ENCODE data around the gene ADIPOR2. TPM values are rescaled to one million over a fixed set of nuclear protein-coding genes. Genes with fewer than 3 reads are reported as not detected.

Gene ADIPOR2
- total and polyA plus RNA-seq, 2 of the 4 experiments (the other 2 are of a cell fraction) = 20.0 to 24.9 TPM

DNA sequence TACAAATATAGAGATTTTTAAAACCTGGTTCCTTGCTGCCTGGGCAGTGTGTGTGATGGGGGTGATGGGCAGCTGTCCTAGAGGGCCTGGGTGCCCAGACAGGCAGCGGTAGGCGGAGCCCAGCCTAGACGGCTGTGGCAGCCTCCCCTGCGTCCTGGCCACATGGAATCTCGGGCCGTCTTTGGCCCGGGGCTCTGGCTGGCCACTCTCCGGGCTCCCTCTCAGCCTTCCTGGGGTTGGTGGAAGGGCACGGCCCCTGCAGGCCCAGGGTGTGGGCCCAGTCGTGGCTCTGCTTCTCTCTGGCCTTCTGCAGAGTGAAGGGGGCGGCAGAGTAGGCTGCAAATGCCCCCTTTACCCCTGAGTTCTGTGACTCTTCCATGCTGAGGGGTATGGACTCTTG lies 131.8 kb downstream of the ADIPOR2 start:
- Histone ChIP-seq H3K79me1 (ENCODE audit: low read depth in 1 of 2, low read length in 2 of 2) (no peaks in the 10 kb centered on the region), H3K4ac (ENCODE audit: low read depth, low read length) (no peak overlapping the region), H3K27me3 (ENCODE audit: control insufficient read depth, insufficient read depth, low read length) (peaks cover 76% of the 10 kb centered on the region), H2BK20ac (ENCODE audit: low read depth, low read length) (no peak overlapping the region), H3K18ac (ENCODE audit: low read depth, low read length) (no peak overlapping the region), H2BK15ac (ENCODE audit: low read depth, low read length) (no peak overlapping the region), H2BK120ac (ENCODE audit: low read depth, low read length) (no peak overlapping the region), H2AFZ (replicated peaks; ENCODE audit: low read length, poor library complexity) (no peak overlapping the region), H2AK5ac (ENCODE audit: low read depth, low read length) (no peak overlapping the region), H3K36me3 (ENCODE audit: control insufficient read depth, insufficient read depth, low read length) (no peaks in the 10 kb centered on the region), H3K27ac (ENCODE audit: insufficient read depth, low read length) (no peak overlapping the region), H4K20me1 (ENCODE audit: insufficient read depth, low read length) (no peaks in the 10 kb centered on the region), H2AK9ac (replicated peaks; ENCODE audit: low read depth, low read length, poor library complexity) (no peak overlapping the region), H3K9me1 (ENCODE audit: insufficient read depth, low read length) (no peaks in the 10 kb centered on the region), H3K23ac (ENCODE audit: low read depth, low read length) (no peak overlapping the region), H3K9ac (ENCODE audit: low read depth, low read length) (no peak overlapping the region), H3K4me3 (ENCODE audit: insufficient read depth, low read depth, low read length) (no peak overlapping the region), H3K9me3 (ENCODE audit: control insufficient read depth, insufficient read depth, low read length) (no peaks in the 10 kb centered on the region), H2BK5ac (ENCODE audit: low read depth, low read length, poor library complexity, severe bottlenecking) (no peak overlapping the region), H3K4me2 (ENCODE audit: low read depth, low read length) (no peak overlapping the region), H3K4me1 (ENCODE audit: control insufficient read depth, insufficient read depth, low read length) (no peaks in the 10 kb centered on the region), H4K91ac (ENCODE audit: insufficient read depth, low read depth, low read length) (no peak overlapping the region), H4K5ac (ENCODE audit: low read depth, low read length) (no peak overlapping the region), H4K8ac (ENCODE audit: low read depth in 2 of 2, low read length in 2 of 2) (no peak overlapping the region), H3K56ac (ENCODE audit: extremely low read depth, insufficient read depth, low read length) (no peak overlapping the region), H3K14ac (replicated peaks; ENCODE audit: low read depth, low read length) (no peak overlapping the region)
- in situ Hi-C loops (cut with MboI; ENCODE audit: low sequenced_read_pairs) (loop anchor here (25.0 kb wide), 1 partner anchor 465 kb away; no protein-coding TSS in a partner anchor), intact Hi-C loops (cut with micrococcal nuclease) (no loop called here), dilution Hi-C loops (cut with HindIII; ENCODE audit: low sequenced_read_pairs, unreplicated experiment) (no loop called here)
- ChIA-PET CTCF (no interaction called here), POLR2A (ENCODE audit: unreplicated experiment) (no interaction called here)
- no peak for ATAC-seq (ENCODE audit: low read depth)
- TF ChIP-seq CTCF (conservative IDR thresholded peaks at IDR 0.05; ENCODE audit: low read depth, low read length) (no peak), CHD1 (IDR thresholded peaks at IDR 0.05; ENCODE audit: low read depth, low read length) (no peak), RCOR1 (IDR thresholded peaks at IDR 0.05; ENCODE audit: insufficient replicate concordance, low read length) (no peak), NFE2L2 (IDR thresholded peaks at IDR 0.05; ENCODE audit: low read depth, low read length) (no peak), MAFK (IDR thresholded peaks at IDR 0.05; ENCODE audit: low read depth, low read length) (no peak), RFX5 (IDR thresholded peaks at IDR 0.05; ENCODE audit: low read depth, low read length) (no peak), SMC3 (IDR thresholded peaks at IDR 0.05; ENCODE audit: low read depth, low read length) (no peak), POLR2A (IDR thresholded peaks at IDR 0.05; ENCODE audit: low read depth, low read length) (no peak), MXI1 (IDR thresholded peaks at IDR 0.05; ENCODE audit: borderline replicate concordance, low read depth, low read length) (no peak), FOS (IDR thresholded peaks at IDR 0.05; ENCODE audit: low read depth, low read length) (no peak), USF2 (IDR thresholded peaks at IDR 0.05; ENCODE audit: low read depth, low read length) (no peak), BHLHE40 (IDR thresholded peaks at IDR 0.05; ENCODE audit: low read depth, low read length) (no peak), MAZ (IDR thresholded peaks at IDR 0.05; ENCODE audit: borderline replicate concordance, low read depth, low read length) (no peak), CEBPB (IDR thresholded peaks at IDR 0.05; ENCODE audit: low read depth, low read length) (no peak)
- TF ChIP-seq, protein P1, sequence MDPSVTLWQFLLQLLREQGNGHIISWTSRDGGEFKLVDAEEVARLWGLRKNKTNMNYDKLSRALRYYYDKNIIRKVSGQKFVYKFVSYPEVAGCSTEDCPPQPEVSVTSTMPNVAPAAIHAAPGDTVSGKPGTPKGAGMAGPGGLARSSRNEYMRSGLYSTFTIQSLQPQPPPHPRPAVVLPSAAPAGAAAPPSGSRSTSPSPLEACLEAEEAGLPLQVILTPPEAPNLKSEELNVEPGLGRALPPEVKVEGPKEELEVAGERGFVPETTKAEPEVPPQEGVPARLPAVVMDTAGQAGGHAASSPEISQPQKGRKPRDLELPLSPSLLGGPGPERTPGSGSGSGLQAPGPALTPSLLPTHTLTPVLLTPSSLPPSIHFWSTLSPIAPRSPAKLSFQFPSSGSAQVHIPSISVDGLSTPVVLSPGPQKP (IDR thresholded peaks at IDR 0.05; ENCODE audit: borderline replicate concordance, low read depth, low read length) = no peak
- WGBS, 2 experiments (ENCODE audit: extremely low coverage in 2 of 2, insufficient read length in 1 of 2) = 71% methylated on average over 6 of the region's 11 CpGs; no CpG with 5 or more reads in 1 of the 2 experiments
- BruUV-seq (replicated peaks) = no TSS peak
- DNase-seq = no peak
